ENCODE data around the gene HTR4. TPM values are rescaled to one million over a fixed set of nuclear protein-coding genes. Genes with fewer than 3 reads are reported as not detected.

Gene HTR4
- total RNA-seq, 1 donor from 2014 or later = not detected

GRCh38 chr5:148645527-148645926 is 8.8 kb downstream of the HTR4 start:
- no peaks in the 10 kb centered on the region for H3K36me3 Mint-ChIP-seq (ENCODE audit: low read depth, unreplicated experiment)
- no peaks in the 10 kb centered on the region for H3K9me3 Mint-ChIP-seq (ENCODE audit: unreplicated experiment)
- no peak overlapping the region for H3K27ac Mint-ChIP-seq (ENCODE audit: unreplicated experiment)
- no peaks in the 10 kb centered on the region for H3K27me3 Mint-ChIP-seq (ENCODE audit: unreplicated experiment)
- H3K4me3 Mint-ChIP-seq (ENCODE audit: unreplicated experiment) = no peak overlapping the region
- no peaks in the 10 kb centered on the region for H3K4me1 Mint-ChIP-seq (ENCODE audit: unreplicated experiment)
- no peak for DNase-seq (ENCODE audit: low spot score)
- no peak for TF ChIP-seq CTCF (IDR thresholded peaks at IDR 0.05; ENCODE audit: unreplicated experiment)

- no peak overlapping the region for H3K4me3 Mint-ChIP-seq (ENCODE audit: unreplicated experiment)
- H3K36me3 Mint-ChIP-seq (ENCODE audit: low read depth, unreplicated experiment) = no peaks in the 10 kb centered on the region
- no peaks in the 10 kb centered on the region for H3K27me3 Mint-ChIP-seq (ENCODE audit: unreplicated experiment)
- no peak for DNase-seq (ENCODE audit: low spot score)
- TF ChIP-seq CTCF (IDR thresholded peaks at IDR 0.05; ENCODE audit: unreplicated experiment) = no peak
- H3K4me1 Mint-ChIP-seq (ENCODE audit: unreplicated experiment) = no peaks in the 10 kb centered on the region
- H3K27ac Mint-ChIP-seq (ENCODE audit: unreplicated experiment) = no peak overlapping the region
- H3K9me3 Mint-ChIP-seq (ENCODE audit: unreplicated experiment) = no peaks in the 10 kb centered on the region
These were observed 12.6 kb downstream of the HTR4 start for GRCh38 chr5:148641735-148642134.

GRCh38 chr5:148640471-148640870 is 13.9 kb downstream of the HTR4 start:
- Mint-ChIP-seq H3K27ac (ENCODE audit: unreplicated experiment) (no peak overlapping the region), H3K36me3 (ENCODE audit: low read depth, unreplicated experiment) (no peaks in the 10 kb centered on the region), H3K4me3 (ENCODE audit: unreplicated experiment) (no peak overlapping the region), H3K4me1 (ENCODE audit: unreplicated experiment) (no peaks in the 10 kb centered on the region), H3K9me3 (ENCODE audit: unreplicated experiment) (no peaks in the 10 kb centered on the region), H3K27me3 (ENCODE audit: unreplicated experiment) (no peaks in the 10 kb centered on the region)
- DNase-seq (ENCODE audit: low spot score) = no peak
- TF ChIP-seq CTCF (IDR thresholded peaks at IDR 0.05; ENCODE audit: unreplicated experiment) = no peak

GRCh38 chr5:148639081-148639480 is 15.2 kb downstream of the HTR4 start:
- no peak for DNase-seq (ENCODE audit: low spot score)
- H3K36me3 Mint-ChIP-seq (ENCODE audit: low read depth, unreplicated experiment) = no peaks in the 10 kb centered on the region
- H3K27ac Mint-ChIP-seq (ENCODE audit: unreplicated experiment) = no peak overlapping the region
- H3K9me3 Mint-ChIP-seq (ENCODE audit: unreplicated experiment) = no peaks in the 10 kb centered on the region
- TF ChIP-seq CTCF (IDR thresholded peaks at IDR 0.05; ENCODE audit: unreplicated experiment) = no peak
- no peaks in the 10 kb centered on the region for H3K27me3 Mint-ChIP-seq (ENCODE audit: unreplicated experiment)
- no peaks in the 10 kb centered on the region for H3K4me1 Mint-ChIP-seq (ENCODE audit: unreplicated experiment)
- no peak overlapping the region for H3K4me3 Mint-ChIP-seq (ENCODE audit: unreplicated experiment)

GRCh38 chr5:148636353-148636752 is 18.0 kb downstream of the HTR4 start:
- no peaks in the 10 kb centered on the region for H3K27me3 Mint-ChIP-seq (ENCODE audit: unreplicated experiment)
- H3K4me1 Mint-ChIP-seq (ENCODE audit: unreplicated experiment) = no peaks in the 10 kb centered on the region
- no peak for DNase-seq (ENCODE audit: low spot score)
- no peak overlapping the region for H3K27ac Mint-ChIP-seq (ENCODE audit: unreplicated experiment)
- H3K4me3 Mint-ChIP-seq (ENCODE audit: unreplicated experiment) = no peak overlapping the region
- TF ChIP-seq CTCF (IDR thresholded peaks at IDR 0.05; ENCODE audit: unreplicated experiment) = no peak
- no peaks in the 10 kb centered on the region for H3K36me3 Mint-ChIP-seq (ENCODE audit: low read depth, unreplicated experiment)
- no peaks in the 10 kb centered on the region for H3K9me3 Mint-ChIP-seq (ENCODE audit: unreplicated experiment)
